ENCODE measurements around the gene ENAH. TPM values are rescaled to one million over a fixed set of nuclear protein-coding genes. Genes with fewer than 3 reads are reported as not detected.

The ENAH gene
- total RNA-seq, 1 donor from 2014 or later = 749 TPM

DNA sequence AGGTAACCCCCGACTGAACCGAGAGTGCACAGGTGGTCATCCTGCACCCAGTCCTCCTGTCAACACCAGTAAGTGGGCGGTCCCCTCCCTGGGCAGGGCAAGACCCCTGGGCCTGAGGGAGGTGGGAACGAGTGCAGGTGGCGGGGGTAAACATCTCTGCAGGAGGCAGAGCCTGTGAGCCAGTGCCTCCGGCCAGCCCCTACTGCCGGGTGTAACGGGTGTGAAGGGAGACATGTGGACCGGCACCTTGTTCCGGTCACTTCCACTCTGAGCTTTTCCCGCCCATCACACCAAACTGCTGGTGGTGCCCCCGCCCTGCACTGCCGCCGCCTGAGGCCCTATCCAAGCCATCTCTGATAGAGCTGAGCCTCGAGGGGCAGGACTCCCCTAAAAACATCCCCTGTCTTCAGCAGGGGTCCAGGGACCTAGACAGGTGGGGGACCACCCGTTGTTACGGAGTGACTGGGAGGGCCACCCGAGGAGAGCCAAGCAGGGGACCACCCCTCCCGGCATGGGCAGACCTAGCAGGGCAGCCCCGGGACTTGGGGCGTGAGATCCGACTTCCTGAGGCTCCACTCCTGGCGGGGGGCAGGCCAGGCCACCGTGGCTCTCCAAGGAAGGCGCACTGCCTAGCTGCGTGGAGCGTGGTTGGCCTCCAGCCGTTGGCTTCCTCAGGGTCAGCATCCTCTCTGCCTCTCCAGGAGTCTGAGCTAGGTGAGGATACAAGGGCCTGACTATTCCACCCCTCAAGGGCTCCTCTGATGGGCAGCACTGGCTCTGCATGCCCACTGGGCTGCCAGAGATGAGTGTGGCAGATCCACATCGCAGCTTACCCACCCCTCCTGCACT, 181.2 kb downstream of the ENAH start:
- Histone ChIP-seq H3K27ac (ENCODE audit: low read depth, low read length) (no peak overlapping the region), H3K27me3 (ENCODE audit: insufficient read depth, low read length) (no peaks in the 10 kb centered on the region), H3K36me3 (ENCODE audit: insufficient read depth, low read length) (no peaks in the 10 kb centered on the region), H2AFZ (ENCODE audit: low read depth, low read length) (no peak overlapping the region), H3K4me3 (ENCODE audit: insufficient read depth, low read depth, low read length) (no peak overlapping the region), H3K79me2 (ENCODE audit: insufficient read depth, low read length) (no peaks in the 10 kb centered on the region), H3K9ac (ENCODE audit: low read length) (no peak overlapping the region), H3K4me1 (ENCODE audit: insufficient read depth, low read length) (peaks cover 10% of the 10 kb centered on the region), H3K9me3 (ENCODE audit: insufficient read depth, low read depth, low read length) (no peaks in the 10 kb centered on the region), H3K4me2 (ENCODE audit: low read length) (no peak overlapping the region), H4K20me1 (ENCODE audit: insufficient read depth, low read length) (no peaks in the 10 kb centered on the region)
- Mint-ChIP-seq H3K27me3 (ENCODE audit: low read depth, unreplicated experiment) (no peaks in the 10 kb centered on the region), H3K4me3 (ENCODE audit: unreplicated experiment) (no peak overlapping the region), H3K9me3 (ENCODE audit: unreplicated experiment) (no peaks in the 10 kb centered on the region), H3K36me3 (ENCODE audit: low read depth, unreplicated experiment) (peaks cover 5% of the 10 kb centered on the region), H3K27ac (ENCODE audit: unreplicated experiment) (no peak overlapping the region), H3K4me1 (ENCODE audit: low read depth, unreplicated experiment) (peaks cover 9% of the 10 kb centered on the region)
- no peak for FAIRE-seq
- TF ChIP-seq, protein P1, sequence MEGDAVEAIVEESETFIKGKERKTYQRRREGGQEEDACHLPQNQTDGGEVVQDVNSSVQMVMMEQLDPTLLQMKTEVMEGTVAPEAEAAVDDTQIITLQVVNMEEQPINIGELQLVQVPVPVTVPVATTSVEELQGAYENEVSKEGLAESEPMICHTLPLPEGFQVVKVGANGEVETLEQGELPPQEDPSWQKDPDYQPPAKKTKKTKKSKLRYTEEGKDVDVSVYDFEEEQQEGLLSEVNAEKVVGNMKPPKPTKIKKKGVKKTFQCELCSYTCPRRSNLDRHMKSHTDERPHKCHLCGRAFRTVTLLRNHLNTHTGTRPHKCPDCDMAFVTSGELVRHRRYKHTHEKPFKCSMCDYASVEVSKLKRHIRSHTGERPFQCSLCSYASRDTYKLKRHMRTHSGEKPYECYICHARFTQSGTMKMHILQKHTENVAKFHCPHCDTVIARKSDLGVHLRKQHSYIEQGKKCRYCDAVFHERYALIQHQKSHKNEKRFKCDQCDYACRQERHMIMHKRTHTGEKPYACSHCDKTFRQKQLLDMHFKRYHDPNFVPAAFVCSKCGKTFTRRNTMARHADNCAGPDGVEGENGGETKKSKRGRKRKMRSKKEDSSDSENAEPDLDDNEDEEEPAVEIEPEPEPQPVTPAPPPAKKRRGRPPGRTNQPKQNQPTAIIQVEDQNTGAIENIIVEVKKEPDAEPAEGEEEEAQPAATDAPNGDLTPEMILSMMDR (IDR thresholded peaks at IDR 0.05; ENCODE audit: insufficient read depth, low read depth, low read length) = no peak
- no peak for TF ChIP-seq EZH2 (IDR thresholded peaks at IDR 0.05; ENCODE audit: insufficient read depth, low read length)
- DNase-seq (ENCODE audit: low read depth) = no peak

DNA sequence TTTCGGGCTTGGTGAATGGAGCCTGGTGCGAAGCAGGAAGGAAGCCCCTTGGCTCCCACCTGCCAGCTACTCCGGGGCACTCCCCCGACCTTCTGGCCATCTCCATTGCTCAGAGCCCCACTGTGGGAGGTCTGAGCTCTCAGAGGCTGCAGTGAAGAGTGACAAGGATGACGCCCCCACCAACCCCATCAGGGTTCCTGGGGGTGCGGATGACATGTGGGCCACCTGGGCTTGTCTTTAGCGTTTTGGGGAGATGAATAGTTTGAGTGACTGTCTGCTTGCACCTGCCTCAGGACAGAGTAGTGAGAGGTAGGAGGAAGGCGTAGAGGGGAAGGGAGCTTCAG, 181.8 kb downstream of the ENAH start:
- Histone ChIP-seq H3K27ac (ENCODE audit: low read depth, low read length) (no peak overlapping the region), H3K4me3 (ENCODE audit: insufficient read depth, low read depth, low read length) (no peak overlapping the region), H4K20me1 (ENCODE audit: insufficient read depth, low read length) (no peaks in the 10 kb centered on the region), H3K4me2 (ENCODE audit: low read length) (no peak overlapping the region), H3K79me2 (ENCODE audit: insufficient read depth, low read length) (no peaks in the 10 kb centered on the region), H3K27me3 (ENCODE audit: insufficient read depth, low read length) (no peaks in the 10 kb centered on the region), H3K36me3 (ENCODE audit: insufficient read depth, low read length) (no peaks in the 10 kb centered on the region), H3K4me1 (ENCODE audit: insufficient read depth, low read length) (peaks cover 10% of the 10 kb centered on the region), H3K9me3 (ENCODE audit: insufficient read depth, low read depth, low read length) (no peaks in the 10 kb centered on the region), H3K9ac (ENCODE audit: low read length) (no peak overlapping the region), H2AFZ (ENCODE audit: low read depth, low read length) (no peak overlapping the region)
- peaks cover 7% of the 10 kb centered on the region for H3K4me1 Mint-ChIP-seq (ENCODE audit: low read depth, unreplicated experiment)
- no peak overlapping the region for H3K27ac Mint-ChIP-seq (ENCODE audit: unreplicated experiment)
- no peak overlapping the region for H3K4me3 Mint-ChIP-seq (ENCODE audit: unreplicated experiment)
- H3K9me3 Mint-ChIP-seq (ENCODE audit: unreplicated experiment) = no peaks in the 10 kb centered on the region
- peaks cover 2% of the 10 kb centered on the region for H3K36me3 Mint-ChIP-seq (ENCODE audit: low read depth, unreplicated experiment)
- no peak for DNase-seq (ENCODE audit: low read depth)
- TF ChIP-seq EZH2 (IDR thresholded peaks at IDR 0.05; ENCODE audit: insufficient read depth, low read length) = no peak
- TF ChIP-seq, protein P1 (IDR thresholded peaks at IDR 0.05; ENCODE audit: insufficient read depth, low read depth, low read length) = no peak
- no peak for FAIRE-seq
- no peaks in the 10 kb centered on the region for H3K27me3 Mint-ChIP-seq (ENCODE audit: low read depth, unreplicated experiment)
